ENCODE measurements around the gene CEACAM19. TPM values are rescaled to one million over a fixed set of nuclear protein-coding genes. Genes with fewer than 3 reads are reported as not detected.

The CEACAM19 gene
- total RNA-seq, 4 donors from 2014 or later, result 2.1 to 6.8 (median 3.8) TPM

DNA sequence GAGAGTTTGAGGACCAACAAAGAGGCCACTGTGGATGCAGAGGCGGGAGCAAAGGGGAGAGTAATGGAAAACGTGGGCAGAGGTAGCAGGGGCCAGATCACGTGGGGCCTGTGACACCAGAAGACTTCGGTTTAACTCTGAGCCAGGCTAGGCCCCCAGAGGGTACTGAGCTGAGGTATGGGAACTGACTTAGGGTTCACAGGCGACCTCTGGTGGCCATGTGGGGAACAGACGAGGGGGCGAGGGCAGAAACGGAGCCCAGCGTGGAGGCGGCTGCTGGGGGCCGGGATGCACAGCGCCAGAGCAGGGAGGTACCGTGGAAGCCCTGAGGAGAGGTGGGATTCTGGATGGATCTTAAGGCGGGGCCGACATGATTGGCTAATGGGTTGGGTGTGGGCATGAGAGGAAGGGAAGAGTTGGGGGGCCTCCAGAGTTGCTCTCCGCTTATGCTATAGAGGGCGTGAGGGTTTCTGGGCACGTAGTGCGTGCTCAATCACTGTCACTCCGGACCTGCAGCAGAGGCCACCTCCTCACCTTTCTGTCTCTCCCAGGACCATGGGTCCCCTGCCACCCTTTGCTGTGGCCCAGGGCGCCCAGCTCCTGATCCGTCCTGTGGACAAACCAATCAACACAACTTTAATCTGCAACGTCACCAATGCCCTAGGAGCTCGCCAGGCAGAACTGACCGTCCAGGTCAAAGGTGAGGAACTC lies 13.9 kb upstream of the CEACAM19 start:
- ATAC-seq (ENCODE audit: low FRiP score) (peak; percentile 60), DNase-seq (ENCODE audit: low spot score) (peak; percentile 64)
- TF ChIP-seq, protein P1, sequence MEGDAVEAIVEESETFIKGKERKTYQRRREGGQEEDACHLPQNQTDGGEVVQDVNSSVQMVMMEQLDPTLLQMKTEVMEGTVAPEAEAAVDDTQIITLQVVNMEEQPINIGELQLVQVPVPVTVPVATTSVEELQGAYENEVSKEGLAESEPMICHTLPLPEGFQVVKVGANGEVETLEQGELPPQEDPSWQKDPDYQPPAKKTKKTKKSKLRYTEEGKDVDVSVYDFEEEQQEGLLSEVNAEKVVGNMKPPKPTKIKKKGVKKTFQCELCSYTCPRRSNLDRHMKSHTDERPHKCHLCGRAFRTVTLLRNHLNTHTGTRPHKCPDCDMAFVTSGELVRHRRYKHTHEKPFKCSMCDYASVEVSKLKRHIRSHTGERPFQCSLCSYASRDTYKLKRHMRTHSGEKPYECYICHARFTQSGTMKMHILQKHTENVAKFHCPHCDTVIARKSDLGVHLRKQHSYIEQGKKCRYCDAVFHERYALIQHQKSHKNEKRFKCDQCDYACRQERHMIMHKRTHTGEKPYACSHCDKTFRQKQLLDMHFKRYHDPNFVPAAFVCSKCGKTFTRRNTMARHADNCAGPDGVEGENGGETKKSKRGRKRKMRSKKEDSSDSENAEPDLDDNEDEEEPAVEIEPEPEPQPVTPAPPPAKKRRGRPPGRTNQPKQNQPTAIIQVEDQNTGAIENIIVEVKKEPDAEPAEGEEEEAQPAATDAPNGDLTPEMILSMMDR (IDR thresholded peaks at IDR 0.05), result peak in 2 of 3 donors; percentile 27 to 75

DNA sequence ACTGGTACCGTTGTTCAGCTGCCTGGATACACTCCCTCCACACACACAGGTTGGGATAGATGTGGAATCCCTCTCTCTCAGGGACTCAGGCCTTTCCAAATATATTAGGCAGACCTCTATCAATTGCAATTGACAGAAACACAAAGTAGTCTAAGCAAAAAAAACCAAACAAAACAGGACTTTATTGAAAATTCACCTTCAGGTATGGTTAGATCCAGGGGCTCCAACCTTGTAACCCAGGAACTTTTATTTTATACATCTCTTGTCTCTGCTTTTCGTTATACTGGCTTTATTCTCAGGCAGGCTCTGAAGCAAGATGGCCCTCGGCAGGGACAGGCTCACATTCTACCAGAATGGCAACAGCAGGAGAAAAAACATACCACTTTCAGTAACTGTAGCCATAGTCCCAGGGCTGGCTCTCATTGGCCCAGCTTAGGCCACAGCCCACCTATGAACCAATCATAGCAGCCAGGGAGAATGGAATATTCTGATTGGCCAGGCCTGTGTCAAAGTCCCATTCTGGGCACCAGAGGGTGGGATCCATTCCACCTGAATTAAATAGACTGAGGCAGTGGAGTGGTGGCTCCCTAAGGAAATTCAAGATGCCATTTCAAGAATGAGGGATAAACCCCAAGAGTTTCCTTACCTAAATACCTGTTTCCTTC lies 13.1 kb upstream of the CEACAM19 start:
- ATAC-seq (ENCODE audit: low FRiP score) (no peak), DNase-seq (ENCODE audit: low spot score) (no peak)
- TF ChIP-seq, protein P1 (IDR thresholded peaks at IDR 0.05), result no peak

DNA sequence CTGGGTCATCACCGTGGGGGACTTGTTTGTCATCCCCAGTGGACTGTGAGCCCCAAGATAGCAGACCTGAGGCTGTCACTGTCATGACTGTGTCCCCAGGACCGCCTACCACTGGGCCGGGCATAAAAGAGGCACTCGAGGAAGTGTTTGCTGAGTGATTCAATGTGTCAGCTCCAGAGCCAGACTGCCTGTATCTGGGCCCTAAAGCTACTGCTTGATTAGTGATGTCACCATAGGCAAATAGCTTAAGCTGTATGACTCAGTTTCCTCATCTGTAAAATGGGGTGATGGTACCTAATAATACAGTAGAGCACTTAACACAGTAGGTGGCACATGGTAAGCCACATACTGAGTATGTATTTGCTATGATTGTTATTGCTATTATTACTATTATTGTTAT lies 11.2 kb upstream of the CEACAM19 start:
- TF ChIP-seq, protein P1 (IDR thresholded peaks at IDR 0.05), result no peak
- ATAC-seq (ENCODE audit: low FRiP score) (no peak), DNase-seq (ENCODE audit: low spot score) (no peak)

DNA sequence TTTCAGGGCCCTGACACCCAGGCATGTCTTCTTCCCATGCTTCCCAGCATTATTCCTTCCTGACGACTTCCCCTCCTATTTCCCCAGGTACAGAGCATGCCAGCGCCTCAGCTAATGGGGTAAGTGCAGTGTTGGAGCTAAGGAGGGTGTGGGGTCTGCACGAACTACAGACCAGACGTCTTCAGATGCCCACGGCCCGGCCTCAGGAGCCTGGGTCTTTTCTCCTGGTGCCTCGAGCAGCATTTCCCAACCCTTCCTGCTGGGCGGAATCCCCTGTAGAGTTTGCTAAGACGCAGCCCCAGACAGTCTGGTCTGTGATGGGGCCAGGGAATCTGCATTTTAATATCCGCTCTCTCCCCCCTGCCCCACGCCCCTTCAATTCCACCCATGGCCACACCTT lies 10.1 kb upstream of the CEACAM19 start:
- TF ChIP-seq, protein P1 (IDR thresholded peaks at IDR 0.05), result no peak
- ATAC-seq (ENCODE audit: low FRiP score), result no peak
- no peak for DNase-seq (ENCODE audit: low spot score)

DNA sequence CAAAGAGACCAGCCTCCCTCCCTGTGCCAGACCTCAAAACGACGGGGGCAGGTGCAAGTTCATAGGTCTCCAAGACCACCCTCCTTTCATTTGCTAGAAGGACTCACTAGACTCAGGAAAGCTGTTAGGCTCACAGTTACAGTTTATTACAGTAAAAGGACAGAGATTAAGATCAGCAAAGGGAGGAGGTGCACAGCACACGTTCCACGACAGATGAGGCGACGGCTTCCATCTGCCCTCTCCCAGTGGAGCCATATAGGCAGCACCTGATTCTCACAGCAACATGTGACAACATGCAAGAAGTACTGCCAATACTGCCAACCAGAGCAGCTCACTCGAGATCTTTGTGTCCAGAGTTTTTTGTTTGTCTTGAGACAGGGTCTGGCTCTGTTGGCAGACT lies 9.4 kb upstream of the CEACAM19 start:
- ATAC-seq (ENCODE audit: low FRiP score), result no peak
- TF ChIP-seq, protein P1 (IDR thresholded peaks at IDR 0.05), result no peak
- DNase-seq (ENCODE audit: low spot score), result no peak

DNA sequence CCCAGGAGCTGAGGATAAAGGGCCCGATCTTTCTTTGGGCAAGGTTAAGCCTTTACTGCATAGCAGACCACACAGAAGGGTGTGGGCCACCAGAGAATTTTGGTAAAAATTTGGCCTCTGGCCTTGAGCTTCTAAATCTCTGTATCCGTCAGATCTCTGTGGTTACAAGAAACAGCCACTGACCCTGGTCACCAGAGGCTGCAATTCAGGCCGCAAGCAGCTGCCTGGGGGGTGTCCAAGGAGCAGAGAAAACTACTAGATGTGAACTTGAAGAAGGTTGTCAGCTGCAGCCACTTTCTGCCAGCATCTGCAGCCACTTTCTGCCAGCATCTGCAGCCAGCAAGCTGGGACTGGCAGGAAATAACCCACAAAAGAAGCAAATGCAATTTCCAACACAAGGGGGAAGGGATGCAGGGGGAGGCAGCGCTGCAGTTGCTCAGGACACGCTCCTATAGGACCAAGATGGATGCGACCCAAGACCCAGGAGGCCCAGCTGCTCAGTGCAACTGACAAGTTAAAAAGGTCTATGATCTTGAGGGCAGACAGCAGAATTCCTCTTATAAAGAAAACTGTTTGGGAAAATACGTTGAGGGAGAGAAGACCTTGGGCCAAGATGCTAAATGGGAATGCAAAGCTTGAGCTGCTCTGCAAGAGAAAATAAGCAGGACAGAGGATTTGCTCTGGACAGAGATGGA lies 8.4 kb upstream of the CEACAM19 start:
- TF ChIP-seq, protein P1 (IDR thresholded peaks at IDR 0.05), result no peak
- ATAC-seq (ENCODE audit: low FRiP score) (no peak), DNase-seq (ENCODE audit: low spot score) (no peak)

All from omental fat pad (tissue), 4 donors.